Muscle of back (tissue), 11 donors: ENCODE measurements around the gene GMDS. TPM values are rescaled to one million over a fixed set of nuclear protein-coding genes. Genes with fewer than 3 reads are reported as not detected.
A peak's percentile ranks its signal among the peaks of the same experiment; 100 is the strongest.

Experiments
- DNase-seq, 3 donors: peaks; one replicate each; pipeline versions ENCODE4 v3.0.0 to v3.0.0-alpha.2; 2013
- polyA plus RNA-seq, 10 donors: library from polyadenylated mRNA; unstranded; fragments of 120-200 nt; gene quantifications; one replicate each; pipeline ENCODE4 v1.2.1, GENCODE V29; 2013; ENCODE audit not compliant: insufficient read length in 10 of 10

The GMDS gene
- polyA plus RNA-seq, 10 donors, result 9.6 to 17.5 (median 11.0) TPM

- no peak for DNase-seq
Observed at GRCh38 chr6:1617466-1618310, 627.7 kb downstream of the GMDS start.

GRCh38 chr6:1616701-1617463 lies 628.5 kb downstream of the GMDS start:
- no peak for DNase-seq

GRCh38 chr6:1615853-1616420 lies 629.5 kb downstream of the GMDS start:
- no peak for DNase-seq

GRCh38 chr6:1615151-1615852 lies 630.1 kb downstream of the GMDS start:
- peak in 1 of 3 donors; percentile 53 for DNase-seq

GRCh38 chr6:1614448-1615150 lies 630.8 kb downstream of the GMDS start:
- peak in 1 of 3 donors; percentile 58 for DNase-seq

GRCh38 chr6:1613688-1614447 lies 631.5 kb downstream of the GMDS start:
- peak in 1 of 3 donors; percentile 67 for DNase-seq

GRCh38 chr6:1613346-1613687 lies 632.1 kb downstream of the GMDS start:
- no peak for DNase-seq

- DNase-seq, result peak in 1 of 3 donors; percentile 75
Observed at GRCh38 chr6:1612974-1613306, 632.5 kb downstream of the GMDS start.

- peak in 1 of 3 donors; percentile 75 for DNase-seq
Observed at GRCh38 chr6:1612299-1612973, 633.0 kb downstream of the GMDS start.

GRCh38 chr6:1611572-1612298 lies 633.7 kb downstream of the GMDS start:
- peak in 1 of 3 donors; percentile 76 for DNase-seq

- peak in 1 of 3 donors; percentile 42 for DNase-seq
Observed at GRCh38 chr6:1611322-1611571, 634.2 kb downstream of the GMDS start.

- DNase-seq, result peak in 1 of 3 donors; percentile 75
Observed at GRCh38 chr6:1610497-1611321, 634.7 kb downstream of the GMDS start.

GRCh38 chr6:1609648-1610496 lies 635.5 kb downstream of the GMDS start, which contains the start of gene FOXC1:
FOXC1 (plus strand) TSS chr6:1609915; CDS start chr6:1610446, 531 bp downstream.
- DNase-seq, result peak; percentile 81 to 94 (median 88)

GRCh38 chr6:1609041-1609647 lies 636.3 kb downstream of the GMDS start:
- peak in 1 of 3 donors; percentile 72 for DNase-seq

- DNase-seq, result peak in 1 of 3 donors; percentile 63
Observed at GRCh38 chr6:1608222-1609040, 637.0 kb downstream of the GMDS start.
